ENCODE data around the gene STX18.

Gene STX18

DNA sequence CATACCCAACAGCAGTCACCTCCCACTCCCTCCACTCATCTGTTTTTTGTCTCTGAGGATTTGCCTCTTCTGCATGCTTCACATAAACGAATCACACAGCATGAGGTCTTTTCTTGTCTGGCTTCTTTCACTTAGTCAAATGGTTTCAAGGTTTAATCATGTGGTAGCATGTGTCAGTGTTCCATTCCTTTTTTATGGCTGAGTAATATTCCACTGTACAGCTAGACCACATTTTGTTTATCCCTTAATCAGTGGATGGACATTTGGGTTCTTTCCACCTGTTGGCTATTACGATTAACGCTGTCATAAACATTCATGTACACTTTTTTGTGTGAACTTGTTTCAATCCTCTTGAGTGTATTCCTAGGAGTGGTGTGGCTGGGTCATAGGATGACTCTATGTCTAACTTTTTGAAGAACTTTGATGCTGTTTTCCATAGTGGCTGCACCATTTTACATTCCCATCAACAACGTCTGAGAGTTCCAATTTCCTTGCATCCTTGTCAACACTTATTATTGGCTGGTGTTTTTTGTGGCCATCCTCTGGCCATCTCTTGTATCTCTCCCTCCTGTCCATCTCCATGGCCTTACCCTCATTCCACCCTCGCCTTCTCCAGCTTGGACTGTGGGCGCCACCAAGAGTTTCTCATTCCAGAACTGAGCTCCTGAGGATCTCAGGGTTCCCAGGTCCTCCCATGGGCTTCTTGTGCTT, 167.3 kb downstream of the STX18 start:
- FAIRE-seq = no peak

More for the DNA sequence above, 167.3 kb downstream of the STX18 start:
- no peak for DNase-seq (ENCODE audit: insufficient read length, low spot score)
- TF ChIP-seq SPI1 (IDR thresholded peaks at IDR 0.05; ENCODE audit: low read depth, low read length) (no peak), POU2F2 (IDR thresholded peaks at IDR 0.05; ENCODE audit: low read depth, low read length) (no peak), PAX5 (IDR thresholded peaks at IDR 0.05; ENCODE audit: insufficient read depth, low read length, severe bottlenecking) (no peak), POLR2AphosphoS5 (IDR thresholded peaks at IDR 0.05; ENCODE audit: low read depth, low read length) (no peak), POLR2A (IDR thresholded peaks at IDR 0.05; ENCODE audit: low read depth, low read length) (no peak), TAF1 (IDR thresholded peaks at IDR 0.05; ENCODE audit: low read depth, low read length) (no peak)
